Suprapubic skin (tissue), 3 donors: ENCODE results near the gene TFB2M.

Source experiments
- CTCF ChIP-seq, 2 donors: fragments of 200-600 bp in 1 of 2; fragments of 450-650 bp in 1 of 2; sonication (generic) in 1 of 2; IDR thresholded peaks; one replicate each; pipeline ENCODE4 v1.5.1; 2016 to 2019; ENCODE audit warnings: antibody characterized with exemption in 2 of 2, mild to moderate bottlenecking in 1 of 2, moderate library complexity in 1 of 2
- POLR2A ChIP-seq, 2 donors: fragments of 450-650 bp; IDR thresholded peaks; one replicate each; pipeline ENCODE4 v1.6.1; 2017; ENCODE audit warnings: antibody characterized with exemption in 2 of 2, mild to moderate bottlenecking in 2 of 2, moderate library complexity in 2 of 2

GRCh38 chr1:246510147-246511030 lies 55.7 kb downstream of the TFB2M start:
- TF ChIP-seq CTCF (IDR thresholded peaks at IDR 0.05) (no peak), POLR2A (IDR thresholded peaks at IDR 0.05) (no peak)
